Stimulated activated CD4-positive, alpha-beta T cell treated with anti-CD3 and anti-CD28 coated beads, Interleukin-1b, Interleukin-23, amount 100 ng/mL, for 4 hours (primary cell): ENCODE data around the gene IL1RAPL1.

Experiments used
- DNase-seq, 2 donors: peaks; one replicate each; pipeline ENCODE4 v3.0.0-alpha.2; 2020; ENCODE audit warnings: low read depth in 2 of 2

Gene IL1RAPL1

DNA sequence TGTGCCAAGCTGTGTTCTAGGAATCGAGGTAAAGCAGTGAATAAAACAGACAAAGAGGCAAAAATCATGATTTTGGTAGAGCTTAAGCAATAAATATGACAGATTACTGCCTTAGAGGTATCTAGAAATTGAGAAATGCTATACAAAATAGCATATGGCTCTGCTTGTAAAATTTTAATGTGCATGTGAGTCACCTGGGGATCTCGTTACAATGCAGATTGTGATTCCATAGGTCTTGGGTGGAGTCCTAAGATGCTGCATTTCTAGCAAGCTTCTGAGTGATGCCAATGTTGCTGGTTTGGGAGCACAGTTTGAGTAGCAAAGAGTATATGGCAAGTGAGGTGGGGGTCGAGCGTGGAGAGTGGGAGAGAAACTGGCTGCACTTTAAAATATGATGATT, 930.9 kb downstream of the IL1RAPL1 start:
- no peak for DNase-seq

DNA sequence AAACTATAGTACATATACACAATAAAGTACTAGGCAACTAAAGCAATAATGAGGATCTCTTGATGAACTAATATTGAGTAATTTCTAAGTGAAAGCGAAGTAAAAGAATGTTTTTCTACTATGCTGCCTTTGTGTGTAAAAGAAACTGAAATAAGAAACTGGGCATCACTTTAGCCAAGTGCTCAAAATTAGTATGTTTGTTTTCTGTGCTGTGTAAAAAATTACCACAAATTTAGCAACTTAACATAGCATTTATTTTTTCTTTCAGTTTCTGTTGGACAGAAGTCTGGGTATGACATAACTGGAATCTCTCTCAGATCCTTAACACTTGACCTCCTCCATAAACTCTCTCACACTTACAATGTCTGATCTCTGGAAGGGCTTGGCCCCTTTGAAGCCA, 941.0 kb downstream of the IL1RAPL1 start:
- no peak for DNase-seq

DNA sequence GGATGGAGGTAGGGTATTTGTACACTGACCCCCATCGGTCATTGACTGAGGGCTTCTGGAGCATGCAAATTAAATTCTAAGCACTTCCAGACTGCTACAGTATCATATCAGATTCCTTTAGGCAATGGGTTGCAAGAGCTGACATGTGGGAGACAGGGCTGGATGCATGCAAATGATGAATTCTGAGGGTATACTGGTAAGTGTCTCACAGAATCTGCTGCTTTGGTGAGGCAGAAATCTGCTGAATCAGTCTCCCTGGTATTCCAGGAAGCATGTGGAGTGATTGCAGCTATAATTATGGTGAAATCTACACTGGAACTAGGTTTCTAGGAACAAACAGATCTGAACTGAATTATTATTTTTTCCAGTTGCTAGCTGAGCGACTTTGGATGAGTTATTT, 943.3 kb downstream of the IL1RAPL1 start:
- DNase-seq: no peak

DNA sequence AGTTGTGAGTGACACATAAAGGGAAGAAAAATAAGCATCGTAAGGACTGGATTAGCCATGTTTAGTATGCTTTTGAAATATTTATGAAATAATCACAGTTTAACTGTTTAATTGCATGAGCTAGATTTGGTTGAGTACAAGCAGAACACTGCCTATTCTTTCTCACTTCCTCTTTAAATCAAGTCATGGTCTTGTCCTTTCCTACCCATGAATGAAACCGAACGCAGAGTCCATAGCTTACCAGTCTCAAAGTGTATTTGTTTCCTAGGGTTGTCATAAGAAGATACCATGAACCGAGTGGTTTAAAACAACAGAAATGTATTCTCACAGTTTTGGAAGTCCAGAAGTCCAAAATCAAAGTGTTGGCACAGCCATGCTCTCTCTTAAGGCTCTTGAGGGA, 944.1 kb downstream of the IL1RAPL1 start:
- DNase-seq: no peak

DNA sequence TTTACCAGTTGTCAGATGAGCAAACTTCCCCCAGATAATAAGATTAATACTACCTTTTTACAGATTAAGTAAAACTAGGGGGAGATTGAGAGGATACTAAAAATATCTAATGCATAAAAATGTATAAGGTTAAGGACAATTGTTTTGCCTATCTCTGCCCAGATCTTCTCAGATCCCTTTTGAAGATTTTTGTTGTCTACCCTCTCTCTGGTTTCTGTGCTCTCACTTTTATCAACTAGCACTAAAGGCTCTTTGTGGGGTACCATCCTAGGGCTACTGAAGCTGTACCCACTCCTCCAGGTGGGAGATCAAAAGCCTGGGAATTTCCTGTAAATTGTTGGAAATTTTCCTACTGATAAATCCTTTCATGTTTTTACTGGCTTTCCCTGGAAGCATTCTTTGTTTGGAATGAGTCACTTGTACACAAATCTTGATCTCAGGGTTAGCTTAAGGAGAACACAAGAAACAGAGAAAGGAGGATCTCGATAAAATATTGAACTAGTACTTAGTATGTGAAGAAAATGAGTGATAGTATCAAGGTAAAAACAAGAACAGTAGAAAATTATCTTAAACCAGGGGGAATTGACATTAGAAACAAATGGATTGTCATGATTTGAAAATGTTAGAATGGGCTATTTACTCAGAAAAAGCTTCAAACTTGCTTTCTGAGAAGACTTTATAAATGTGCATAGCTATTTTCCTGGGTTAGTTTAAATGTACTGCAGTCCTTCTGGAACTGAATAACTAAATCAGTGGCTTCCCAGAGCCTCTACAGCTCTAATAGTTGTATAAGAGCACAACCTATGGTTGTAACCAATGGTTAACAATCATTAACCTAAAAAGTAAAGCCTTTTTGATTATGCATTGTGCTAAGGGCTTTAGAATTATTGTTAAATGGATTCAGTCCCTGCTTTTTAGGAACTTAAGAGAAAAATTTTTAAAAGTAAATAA, 948.2 kb downstream of the IL1RAPL1 start:
- DNase-seq: no peak

DNA sequence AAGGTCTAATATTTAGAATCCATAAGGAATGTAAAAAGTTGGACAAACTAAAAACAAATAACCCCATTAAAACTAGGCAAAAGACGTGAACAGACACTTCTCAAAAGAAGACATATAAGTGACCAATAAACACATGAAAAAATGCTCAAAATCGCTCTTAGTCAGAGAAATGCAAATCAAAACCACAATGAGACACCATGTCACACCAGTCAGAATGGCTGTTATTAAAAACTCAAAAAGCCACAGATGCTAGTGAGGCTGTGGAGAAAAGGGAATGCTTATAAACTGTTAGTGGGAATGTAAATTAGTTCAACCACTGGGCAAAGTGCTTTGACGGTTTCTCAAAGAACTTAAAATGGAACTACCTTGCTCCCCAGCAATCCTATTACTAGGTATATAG, 953.8 kb downstream of the IL1RAPL1 start:
- no peak for DNase-seq

DNA sequence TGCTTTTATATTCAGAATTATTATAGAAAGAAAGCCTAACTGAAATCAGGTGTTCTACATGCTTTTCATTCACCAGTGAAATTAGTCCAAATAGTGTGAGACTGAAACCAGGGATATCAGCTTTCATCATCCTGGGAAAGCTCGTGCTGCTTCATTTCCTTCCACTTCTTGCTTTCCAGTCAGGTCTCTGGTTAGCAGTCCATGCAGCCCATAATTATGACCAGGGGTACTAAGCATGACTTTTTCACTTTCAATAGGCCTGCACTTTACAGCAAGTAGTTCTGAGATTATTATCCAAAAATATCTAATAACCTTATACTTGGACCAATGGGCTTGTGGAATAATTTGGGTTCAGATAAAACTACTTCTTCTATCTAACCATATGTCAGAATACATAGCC, 954.9 kb downstream of the IL1RAPL1 start:
- no peak for DNase-seq

DNA sequence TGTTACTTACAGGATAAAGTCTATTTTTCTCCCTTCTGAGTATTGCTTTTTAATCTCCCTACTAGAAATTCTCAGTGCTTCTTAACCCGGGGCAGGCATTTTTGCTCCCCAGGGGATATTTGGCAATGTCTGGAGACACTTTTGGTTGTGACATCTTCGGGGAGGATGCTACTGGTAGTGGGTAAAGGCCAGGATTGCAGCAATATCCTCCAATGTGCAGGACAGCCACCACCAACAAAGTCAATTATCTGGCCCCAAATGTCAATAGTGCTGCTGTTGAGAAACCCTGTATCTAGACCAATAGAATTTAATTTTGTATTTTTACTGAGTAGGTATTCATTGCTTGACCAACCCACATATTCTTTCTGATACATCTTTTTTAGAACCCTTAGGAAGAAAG, 958.6 kb downstream of the IL1RAPL1 start:
- no peak for DNase-seq

DNA sequence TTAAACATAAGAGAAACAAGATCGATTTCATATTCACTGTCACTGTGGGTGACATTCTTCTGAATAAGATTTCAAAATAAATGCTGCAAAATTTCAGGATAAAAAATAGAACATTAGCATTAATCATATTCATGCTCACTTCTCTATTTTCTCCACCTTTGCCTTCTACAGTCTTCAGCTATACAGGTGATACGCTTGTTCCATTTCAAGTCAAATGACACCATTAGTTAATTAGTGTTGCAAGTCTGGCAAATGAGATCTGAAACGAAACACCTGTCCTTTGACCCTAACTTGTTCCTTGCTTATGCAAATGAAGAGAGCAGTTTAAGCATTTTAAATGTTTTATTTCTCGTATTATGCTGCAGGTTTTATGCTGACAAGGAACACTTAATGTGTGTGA, 960.6 kb downstream of the IL1RAPL1 start:
- no peak for DNase-seq

DNA sequence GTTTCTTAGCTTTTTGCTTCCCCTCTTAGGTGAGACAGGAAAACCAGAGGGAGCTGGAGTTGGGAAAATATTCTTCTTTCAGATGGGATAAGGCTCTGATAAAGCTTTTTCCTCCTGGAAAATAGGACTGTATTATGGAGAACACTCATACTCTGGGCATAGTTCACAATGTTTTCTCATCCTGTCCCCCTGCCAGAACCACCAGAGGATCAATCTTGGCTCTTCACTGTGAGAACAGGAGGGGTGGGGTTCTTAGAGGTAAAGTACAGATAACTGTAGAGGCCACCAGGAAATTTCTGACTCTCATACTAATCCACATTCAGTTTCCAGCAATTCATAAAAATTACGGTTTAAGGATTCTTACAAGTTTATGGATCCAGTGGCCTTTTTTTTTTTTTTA, 966.3 kb downstream of the IL1RAPL1 start:
- DNase-seq: no peak

DNA sequence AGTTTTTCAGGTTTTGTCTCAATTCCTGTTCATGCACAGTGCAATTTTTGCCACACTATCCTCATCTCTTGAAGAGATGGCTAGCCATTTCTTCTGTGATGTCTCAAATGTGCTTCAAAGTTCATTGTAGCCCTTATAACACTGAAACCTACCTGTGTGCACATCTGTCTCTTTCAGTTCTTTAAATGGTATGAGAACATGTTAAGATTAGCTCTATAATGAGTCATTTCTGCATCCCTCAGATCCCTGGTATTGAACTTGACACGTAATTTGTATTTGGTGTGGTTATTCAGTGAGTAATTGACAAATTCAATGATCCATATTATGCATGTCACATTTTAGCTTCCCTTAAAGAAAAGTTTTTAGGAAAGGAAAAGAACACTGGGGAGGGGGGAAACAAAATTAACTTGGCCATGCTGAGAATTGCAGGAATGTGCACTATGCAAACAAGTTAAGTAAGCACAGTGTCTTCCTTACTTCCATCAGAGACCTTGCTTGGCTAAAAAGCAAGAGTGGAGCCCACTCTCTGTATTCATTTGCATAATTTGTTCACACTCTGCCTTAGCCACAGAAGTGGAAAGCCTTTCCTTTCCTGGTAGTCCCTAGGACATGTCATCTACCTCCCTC, 968.3 kb downstream of the IL1RAPL1 start:
- DNase-seq: no peak

DNA sequence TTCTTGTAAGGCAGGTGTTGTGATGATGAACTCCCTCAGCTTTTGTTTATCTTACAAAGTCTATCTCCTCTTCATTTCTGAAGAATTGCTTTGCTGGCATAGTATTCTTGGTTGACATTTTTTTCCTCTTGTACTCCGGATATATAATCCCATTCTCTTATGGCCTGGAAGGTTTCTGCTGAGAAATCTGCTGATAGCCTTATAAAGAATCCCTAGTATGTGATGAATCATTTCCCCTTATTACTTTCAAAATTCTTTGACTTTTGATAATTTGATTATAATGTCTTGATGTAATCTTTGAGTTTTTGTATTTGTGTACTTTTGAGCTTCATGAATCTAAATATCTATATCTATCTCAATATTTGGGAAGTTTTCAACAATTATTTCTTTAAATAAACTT, 972.8 kb downstream of the IL1RAPL1 start:
- no peak for DNase-seq

DNA sequence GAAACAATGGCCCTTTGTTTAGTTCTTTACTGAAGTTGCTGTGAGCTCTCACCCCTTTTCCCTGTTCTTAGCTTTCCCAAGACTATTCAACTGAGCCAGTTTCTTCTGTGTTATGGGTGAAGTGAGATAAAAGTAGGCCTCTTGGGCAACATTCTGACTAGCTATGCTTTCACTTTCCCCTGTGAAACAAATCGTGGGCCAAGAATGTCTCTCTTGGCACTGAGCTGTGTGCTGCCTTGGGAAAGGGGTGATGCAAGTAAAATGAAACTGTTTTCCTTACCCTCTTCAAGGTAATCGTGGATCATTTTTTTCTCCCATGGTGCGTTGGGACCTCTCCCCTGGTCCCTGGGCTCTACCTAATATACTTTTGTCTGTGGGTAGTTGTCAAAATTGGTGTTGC, 974.2 kb downstream of the IL1RAPL1 start:
- DNase-seq: no peak

DNA sequence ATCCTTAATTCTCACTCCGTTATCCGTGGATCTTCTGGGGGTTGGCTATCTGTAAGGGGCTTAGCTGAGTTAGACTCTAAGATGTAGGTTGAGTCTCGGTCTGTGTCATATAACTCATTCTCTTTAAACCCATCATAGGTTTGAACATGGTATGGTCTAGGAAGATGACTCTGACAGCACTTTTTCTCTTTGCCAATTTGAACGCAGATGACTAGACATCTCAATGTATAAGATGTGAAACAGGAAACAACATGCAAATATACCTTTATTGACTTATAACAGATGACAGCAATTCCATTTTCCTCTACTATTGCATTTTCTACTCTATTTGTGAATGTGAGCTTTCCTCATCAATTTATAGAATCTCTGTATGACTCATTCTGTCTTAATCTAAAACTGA, 993.3 kb downstream of the IL1RAPL1 start:
- DNase-seq: no peak

DNA sequence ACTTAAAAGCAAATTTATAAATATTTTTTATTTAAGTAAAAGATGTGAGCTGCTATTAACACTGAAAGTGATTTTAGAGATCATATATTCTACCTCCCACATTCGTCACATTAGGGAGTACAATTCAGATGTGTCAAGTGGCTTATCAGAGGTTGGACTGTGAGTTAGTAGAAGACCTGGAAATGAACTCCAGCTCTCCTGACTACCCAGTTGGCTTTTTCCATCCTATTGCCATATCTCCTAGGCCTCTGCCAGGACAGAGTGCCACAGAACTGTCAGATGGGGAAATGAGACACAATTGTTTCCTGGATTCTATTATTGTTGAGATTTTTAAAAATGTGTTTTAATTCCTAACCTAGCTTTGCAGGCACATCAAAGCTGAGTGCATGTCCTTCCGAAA, 994.0 kb downstream of the IL1RAPL1 start:
- no peak for DNase-seq

DNA sequence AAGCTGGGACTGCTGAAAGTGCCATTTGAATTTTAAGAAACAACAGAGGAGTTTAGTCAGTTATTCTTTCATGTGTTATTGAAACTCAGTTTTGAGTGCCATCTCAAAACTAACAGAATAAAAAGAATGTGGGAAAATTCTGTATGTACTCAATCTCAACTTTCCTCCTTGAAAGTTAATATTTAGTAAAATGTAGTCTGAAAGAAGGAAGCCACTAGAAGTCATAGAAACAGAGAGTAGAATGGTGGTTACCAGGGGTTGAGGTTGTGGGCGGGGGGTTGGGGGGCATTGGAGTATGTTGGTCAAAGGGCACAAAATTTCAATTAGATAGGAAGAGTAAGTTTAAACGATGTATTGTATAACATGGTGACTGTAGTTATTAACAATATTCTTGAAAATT, 999.9 kb downstream of the IL1RAPL1 start:
- no peak for DNase-seq

DNA sequence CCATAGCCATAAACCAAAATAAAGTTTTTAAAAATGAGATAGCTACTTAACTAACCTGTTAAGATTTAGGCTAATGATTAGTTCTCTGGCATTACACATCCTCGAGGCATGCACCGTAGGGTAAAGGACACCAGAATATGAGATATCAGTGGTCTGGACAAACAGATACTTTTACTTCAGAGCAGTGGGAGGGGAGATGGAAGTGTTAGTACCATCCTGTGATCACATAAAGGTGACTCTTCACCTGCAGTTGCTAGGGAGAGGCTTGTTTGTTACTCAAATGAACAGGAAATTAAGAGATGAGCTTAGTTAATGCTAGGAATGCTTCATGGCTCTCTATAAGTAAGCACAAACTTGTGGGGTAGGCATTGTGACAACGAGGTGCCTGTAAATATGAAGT, 1003.7 kb downstream of the IL1RAPL1 start:
- no peak for DNase-seq

DNA sequence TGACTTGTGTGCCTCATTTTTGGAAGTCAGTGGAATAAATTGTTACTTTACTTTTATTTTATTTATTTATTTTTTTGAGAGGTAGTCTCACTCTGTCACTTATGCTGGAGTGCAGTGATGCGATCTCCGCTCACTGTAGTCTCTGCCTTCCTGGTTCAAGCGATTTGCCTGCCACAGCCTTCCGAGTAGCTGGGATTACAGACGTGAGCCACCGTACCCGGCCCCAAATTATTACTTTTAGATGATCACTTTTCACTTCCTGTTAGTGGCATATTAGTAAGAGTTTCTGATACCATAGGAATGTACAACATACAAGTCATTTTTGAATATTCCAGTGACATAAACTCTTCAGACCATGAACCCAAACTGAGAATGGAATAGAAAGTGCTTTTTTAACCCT, 1017.1 kb downstream of the IL1RAPL1 start:
- DNase-seq: no peak

DNA sequence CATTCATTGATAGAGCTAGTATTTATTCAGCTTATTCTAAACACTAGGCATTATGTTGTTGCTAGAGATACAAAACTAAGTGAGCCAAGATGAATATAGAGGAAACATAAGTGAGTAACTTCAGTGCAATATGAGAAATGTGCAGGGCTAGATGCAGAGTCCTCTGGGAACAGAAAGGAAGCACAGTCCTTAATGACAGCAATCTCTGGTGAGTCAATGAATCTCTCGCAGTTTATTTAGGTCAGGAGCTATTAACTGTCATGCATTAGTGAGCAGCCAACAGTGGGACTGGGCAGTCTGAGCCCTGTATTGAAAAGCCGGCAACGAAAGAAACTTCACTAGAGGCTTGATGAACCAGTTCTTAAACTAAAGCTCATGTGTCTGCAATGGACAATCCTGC, 1030.0 kb downstream of the IL1RAPL1 start:
- DNase-seq: no peak

DNA sequence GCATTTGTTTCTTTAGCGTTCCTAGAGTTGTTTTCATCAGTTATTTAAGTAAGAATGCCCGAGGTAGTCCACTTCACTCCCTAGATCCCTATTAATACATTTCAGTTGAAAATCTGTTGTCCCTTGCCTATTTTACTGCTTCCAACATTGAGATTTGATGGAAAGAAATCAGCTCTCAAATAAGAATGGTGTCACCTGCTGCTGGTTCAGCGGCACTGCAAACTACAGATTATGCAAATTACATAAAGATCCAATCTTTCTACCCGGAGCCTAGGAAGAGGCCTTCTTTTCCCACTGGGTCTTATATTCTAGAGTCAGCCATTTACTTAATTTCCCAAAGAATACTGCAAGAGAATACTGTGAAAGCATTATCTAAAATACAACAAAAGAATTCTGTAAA, 1030.5 kb downstream of the IL1RAPL1 start:
- no peak for DNase-seq

DNA sequence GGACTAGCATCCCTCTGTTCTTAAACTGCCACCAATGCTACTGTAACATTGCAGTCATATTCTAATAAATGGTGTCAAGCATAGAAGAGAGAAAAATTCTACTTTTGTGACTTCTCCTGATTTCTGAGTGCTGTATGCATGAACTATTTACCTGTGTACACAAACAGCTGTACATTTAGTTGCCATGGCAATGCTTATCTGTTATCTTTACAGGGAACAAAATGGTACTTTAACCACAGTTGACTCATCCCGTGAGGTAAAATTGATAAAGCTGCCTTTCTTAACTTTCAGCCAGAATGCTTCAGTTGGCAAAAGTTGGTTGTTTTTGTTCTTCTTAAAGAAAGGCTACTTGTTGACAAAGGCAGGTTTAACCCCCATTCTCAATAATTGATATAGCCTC, 1040.6 kb downstream of the IL1RAPL1 start:
- no peak for DNase-seq

DNA sequence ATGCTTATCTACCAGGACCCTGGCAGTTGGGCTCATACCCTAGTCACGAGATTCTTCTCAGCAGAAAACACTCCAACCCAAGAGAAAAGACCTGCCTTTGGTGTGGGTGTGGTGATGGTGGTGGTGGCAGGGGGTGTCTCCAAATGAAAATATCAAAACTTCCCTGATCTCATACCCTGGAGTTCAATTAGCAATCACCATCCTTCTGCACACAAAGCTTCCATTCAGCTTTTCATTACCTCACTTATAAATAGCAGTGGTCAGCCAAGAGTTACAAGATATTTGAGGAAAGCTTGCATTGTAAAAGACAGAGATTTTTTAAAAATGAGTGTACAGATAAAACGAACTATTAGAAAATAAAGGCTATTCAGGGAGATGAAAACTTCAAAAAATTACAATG, 1047.3 kb downstream of the IL1RAPL1 start:
- no peak for DNase-seq

DNA sequence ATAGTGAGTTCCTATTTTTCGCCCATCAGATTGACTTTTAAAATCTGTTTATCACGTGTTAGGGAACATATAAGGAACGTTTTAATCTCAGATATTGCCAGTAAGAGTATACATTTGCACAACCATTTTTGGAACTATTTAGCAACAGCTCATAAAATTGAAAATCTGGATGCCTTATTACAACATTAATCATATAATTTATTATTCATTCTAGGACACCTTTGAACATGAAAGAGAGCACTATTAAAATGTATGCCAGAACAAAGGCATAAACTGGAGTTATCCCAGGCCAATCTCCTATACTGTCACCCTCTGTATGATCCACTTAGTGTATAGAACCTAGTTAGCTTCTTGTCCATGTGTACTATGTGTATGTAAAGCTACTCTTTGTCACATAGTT, 1049.1 kb downstream of the IL1RAPL1 start:
- DNase-seq: no peak
